Non-pigmented ciliary epithelial cell (primary cell): ENCODE measurements around the gene EEF1AKMT4.
"Not testable (repeated sequence)": the region's sequence is repeated elsewhere in the genome, so short reads cannot be mapped to it uniquely, and the experiment has no call there.

Experiments
- DNase-seq: peaks from one replicate; pipeline ENCODE4 v3.0.0-alpha.2; 2010; ENCODE audit warnings: low read depth

Gene EEF1AKMT4

GRCh38 chr3:184259878-184260723 lies 10.6 kb downstream of the EEF1AKMT4 start:
- DNase-seq: no peak

GRCh38 chr3:184260724-184261269 lies 11.3 kb downstream of the EEF1AKMT4 start:
- no peak for DNase-seq

- DNase-seq: no peak
These were observed 11.9 kb downstream of the EEF1AKMT4 start, which contains the start of gene CAMK2N2 for GRCh38 chr3:184261270-184261853. Gene CAMK2N2, minus strand, starts transcription at chr3:184261553. Its CDS starts 268 bp downstream, at chr3:184261285.

- DNase-seq: no peak
These were observed 12.6 kb downstream of the EEF1AKMT4 start for GRCh38 chr3:184261854-184262763.

GRCh38 chr3:184262764-184263179 lies 13.3 kb downstream of the EEF1AKMT4 start:
- DNase-seq: no peak

GRCh38 chr3:184267249-184267648 lies 17.8 kb downstream of the EEF1AKMT4 start:
- DNase-seq: not testable (repeated sequence)

GRCh38 chr3:184272269-184272668 lies 22.8 kb downstream of the EEF1AKMT4 start:
- DNase-seq: no peak

- no peak for DNase-seq
These were observed 25.9 kb downstream of the EEF1AKMT4 start for GRCh38 chr3:184275381-184275701.

- DNase-seq: no peak
These were observed 26.8 kb downstream of the EEF1AKMT4 start, which contains the start of gene ECE2 for GRCh38 chr3:184275961-184276910. Gene ECE2, plus strand, starts transcription at chr3:184276022. Its CDS starts 132 bp downstream, at chr3:184276154.

- DNase-seq: no peak
These were observed 27.9 kb downstream of the EEF1AKMT4 start for GRCh38 chr3:184277366-184277765.

- no peak for DNase-seq
These were observed 33.5 kb downstream of the EEF1AKMT4 start for GRCh38 chr3:184282941-184283340.

- DNase-seq: no peak
These were observed 34.2 kb downstream of the EEF1AKMT4 start for GRCh38 chr3:184283681-184284080.

GRCh38 chr3:184284696-184285095 lies 35.2 kb downstream of the EEF1AKMT4 start:
- no peak for DNase-seq

- DNase-seq: no peak
These were observed 40.0 kb downstream of the EEF1AKMT4 start for GRCh38 chr3:184289426-184289938.

- no peak for DNase-seq
These were observed 40.9 kb downstream of the EEF1AKMT4 start for GRCh38 chr3:184290331-184290730.

GRCh38 chr3:184291044-184291737 lies 41.7 kb downstream of the EEF1AKMT4 start:
- DNase-seq: no peak

- DNase-seq: no peak
These were observed 42.4 kb downstream of the EEF1AKMT4 start for GRCh38 chr3:184291738-184292445.

- DNase-seq: no peak
These were observed 46.3 kb downstream of the EEF1AKMT4 start for GRCh38 chr3:184295771-184296170.

GRCh38 chr3:184296616-184297015 lies 47.1 kb downstream of the EEF1AKMT4 start:
- DNase-seq: no peak
